ENCODE measurements around the gene PCCA.

DNA sequence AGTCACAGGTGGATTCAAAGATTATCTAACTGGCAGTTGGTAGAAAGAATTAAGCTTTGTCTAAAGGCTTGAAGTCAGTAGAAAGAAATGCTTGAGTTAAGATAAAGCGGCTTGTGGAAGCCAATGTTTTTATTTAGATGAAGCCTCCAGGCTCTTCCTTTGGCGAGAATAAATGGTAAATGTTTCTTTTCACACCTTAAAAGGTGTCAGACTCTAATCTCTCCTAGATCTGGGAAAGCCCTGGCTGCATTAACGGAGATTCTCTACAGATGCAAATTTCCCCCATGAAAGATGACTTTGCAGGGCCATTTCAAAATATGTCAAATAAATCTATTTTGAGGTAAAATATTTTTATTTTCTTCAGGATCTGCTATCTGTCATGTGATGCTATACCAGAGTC lies 37.8 kb upstream of the PCCA start:
- TF ChIP-seq POLR2A (IDR thresholded peaks at IDR 0.05; ENCODE audit: low read length), result no peak
- no peak for TF ChIP-seq CTCF (IDR thresholded peaks at IDR 0.05)
- TF ChIP-seq, protein P1, sequence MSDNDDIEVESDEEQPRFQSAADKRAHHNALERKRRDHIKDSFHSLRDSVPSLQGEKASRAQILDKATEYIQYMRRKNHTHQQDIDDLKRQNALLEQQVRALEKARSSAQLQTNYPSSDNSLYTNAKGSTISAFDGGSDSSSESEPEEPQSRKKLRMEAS (IDR thresholded peaks at IDR 0.05), result no peak
- no peak for TF ChIP-seq ELK1 (IDR thresholded peaks at IDR 0.05; ENCODE audit: low read depth, low read length)
- TF ChIP-seq POLR2AphosphoS2 (conservative IDR thresholded peaks at IDR 0.05; ENCODE audit: low read length), result no peak
- no peak for TF ChIP-seq KDM1A (IDR thresholded peaks at IDR 0.05; ENCODE audit: low read depth)

Measured in A549 (cell line).